NCI-H2107 (cell line): ENCODE measurements around the gene WBP1.
"Not testable (repeated sequence)": the region's sequence is repeated elsewhere in the genome, so short reads cannot be mapped to it uniquely, and the experiment has no call there.

Experiments
- DNase-seq: peaks from one replicate; lab custom pipeline; 2025; lab: John Stamatoyannopoulos, UW

WBP1 gene

GRCh38 chr2:74458132-74458937 is at the start of gene WBP1:
WBP1 (plus strand) TSS chr2:74458438; CDS start chr2:74458603, 165 bp downstream.
- DNase-seq: peak; percentile 95

GRCh38 chr2:74413001-74413698 is 45.1 kb upstream of the WBP1 start:
- DNase-seq: no peak

DNA sequence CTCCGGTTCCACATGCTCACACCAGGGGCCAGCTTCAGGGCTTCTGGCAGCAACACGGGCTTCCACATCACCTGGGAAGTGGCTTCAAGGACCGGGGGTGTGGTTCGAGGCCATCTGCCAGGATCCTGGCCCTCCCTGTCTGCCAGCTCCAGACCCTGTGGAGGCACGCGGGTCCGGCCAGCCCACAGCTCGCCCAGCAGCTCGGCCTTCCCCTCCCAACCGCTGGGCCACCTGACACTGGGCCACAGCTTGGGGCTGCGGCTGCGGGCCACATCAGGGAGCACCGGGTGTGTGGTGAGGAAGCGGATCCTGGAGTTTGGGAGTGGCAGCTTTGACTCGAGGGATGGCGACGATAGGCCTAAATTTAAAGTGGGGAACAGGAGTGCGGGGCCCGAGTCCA is 43.8 kb upstream of the WBP1 start:
- DNase-seq: no peak

DNA sequence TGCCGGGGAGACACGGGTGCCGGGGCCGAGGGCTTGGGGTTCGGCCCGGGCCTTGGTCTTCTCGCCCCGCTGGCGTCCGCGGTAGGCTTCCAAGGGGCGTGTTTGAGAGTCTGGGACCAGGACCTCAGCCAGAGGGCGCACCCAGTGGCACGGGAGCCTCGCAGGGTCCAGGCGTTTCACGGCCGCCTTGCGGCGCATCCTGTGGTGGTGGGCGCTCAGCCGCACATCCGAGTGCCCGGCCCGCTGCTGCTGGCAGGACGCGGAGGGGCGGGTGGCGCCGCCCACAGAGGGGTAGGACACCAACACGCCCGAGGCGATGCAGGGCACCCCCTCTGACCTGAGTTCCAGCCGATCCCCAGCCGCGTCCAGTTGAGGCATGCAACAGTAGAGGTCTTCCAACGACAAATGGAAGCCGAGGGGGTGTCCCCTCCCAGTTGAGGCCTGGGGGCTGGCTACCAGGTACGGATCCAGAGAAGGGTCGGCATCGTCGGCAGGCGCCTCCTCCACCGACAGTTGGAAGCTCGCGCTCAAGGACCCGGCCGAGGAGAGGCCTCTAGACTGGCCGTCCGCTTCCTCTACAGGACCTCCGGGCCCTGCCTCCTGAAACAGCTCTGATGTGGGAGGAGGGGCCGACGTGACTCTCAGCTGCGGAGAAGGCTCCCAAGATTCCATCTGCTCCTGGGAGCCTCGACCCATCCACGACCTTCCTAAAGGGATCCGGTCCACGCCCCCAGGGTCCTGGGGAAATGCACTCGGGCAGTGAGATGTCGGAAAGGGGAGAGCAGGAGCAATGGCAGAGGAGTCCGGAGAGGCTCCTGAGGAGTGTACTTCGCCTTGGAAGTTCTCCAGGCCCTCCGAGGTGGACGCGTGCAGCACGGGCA is 43.1 kb upstream of the WBP1 start:
- no peak for DNase-seq

- DNase-seq: no peak
Measured at GRCh38 chr2:74415762-74416395, 42.4 kb upstream of the WBP1 start.

GRCh38 chr2:74416778-74417177 is 41.5 kb upstream of the WBP1 start:
- no peak for DNase-seq

DNA sequence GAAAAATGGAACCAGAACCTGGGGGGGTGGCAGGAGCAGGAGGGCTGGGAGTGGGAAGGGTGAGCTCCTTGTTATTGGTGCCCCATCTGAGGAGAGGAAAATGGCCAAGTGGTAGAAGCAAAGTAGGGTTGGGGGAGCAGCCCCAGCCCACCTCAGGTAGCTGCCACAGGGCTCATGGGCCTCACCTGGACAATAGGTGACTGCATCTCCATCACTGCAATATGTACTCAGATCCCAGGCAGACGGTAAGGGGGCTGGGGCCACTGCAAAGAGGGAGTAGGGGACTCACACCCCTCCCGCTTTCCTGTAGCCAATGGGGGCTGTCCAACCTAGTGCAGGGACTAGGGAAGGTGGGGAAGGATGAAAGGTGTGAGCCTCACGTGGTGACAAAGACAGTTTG is 41.0 kb upstream of the WBP1 start:
- DNase-seq: no peak

- no peak for DNase-seq
Measured at GRCh38 chr2:74417763-74418162, 40.5 kb upstream of the WBP1 start.

DNA sequence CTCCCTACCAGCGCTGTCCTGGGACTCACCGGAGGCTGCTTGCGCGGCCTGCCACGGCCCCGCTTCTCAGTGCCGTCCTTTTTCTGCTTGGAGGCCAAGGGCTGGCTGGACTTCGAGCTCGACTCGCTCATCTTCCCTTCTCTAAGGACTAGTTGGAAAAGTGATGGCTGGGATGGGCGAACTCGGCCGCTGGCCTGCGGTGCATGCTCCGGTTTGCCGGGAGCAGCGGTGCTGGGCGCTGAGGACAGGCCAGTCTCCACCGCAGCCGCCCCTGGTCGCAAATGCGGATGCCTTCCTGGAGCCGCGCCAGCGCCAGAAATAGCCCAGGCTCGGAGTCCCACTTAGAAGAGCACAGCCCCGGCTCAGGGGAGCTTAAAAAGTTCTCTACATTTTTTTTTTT is 39.9 kb upstream of the WBP1 start:
- no peak for DNase-seq

DNA sequence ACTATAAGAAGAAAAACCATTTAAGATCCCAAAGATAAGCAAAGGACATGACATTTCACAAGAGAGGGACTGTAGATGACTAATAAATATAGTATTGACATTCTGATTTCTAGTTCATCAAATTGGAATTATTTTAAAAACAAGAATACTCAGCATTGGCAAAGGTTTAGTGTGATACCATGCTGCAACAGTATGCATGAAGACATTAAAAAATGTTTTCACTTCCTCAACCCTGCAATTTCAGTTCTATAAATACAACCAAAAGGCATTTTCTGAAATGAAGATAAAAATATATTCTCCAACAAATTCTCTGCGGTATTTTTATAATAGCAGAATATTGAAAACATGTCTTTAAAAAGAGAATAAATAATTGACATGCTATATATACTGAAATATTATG is 38.9 kb upstream of the WBP1 start:
- no peak for DNase-seq

DNA sequence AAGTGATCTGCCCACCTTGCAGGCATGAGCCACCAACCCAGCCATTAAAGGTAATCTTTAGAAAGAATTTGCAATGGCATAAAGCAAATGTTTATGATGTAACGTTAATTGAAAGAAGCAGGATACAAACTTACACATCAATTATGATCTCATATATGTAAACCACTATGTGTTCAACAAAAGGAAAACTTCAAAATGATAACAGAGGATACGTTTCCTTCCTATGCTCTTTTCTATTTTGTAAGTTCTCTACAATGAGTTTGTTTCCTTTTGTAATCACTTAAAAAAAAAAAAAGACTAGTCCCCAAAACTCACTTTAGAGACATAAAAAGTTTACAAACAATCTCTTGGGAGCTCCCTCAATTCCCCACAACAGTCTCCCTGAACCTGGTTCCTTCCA is 38.2 kb upstream of the WBP1 start:
- DNase-seq: no peak

DNA sequence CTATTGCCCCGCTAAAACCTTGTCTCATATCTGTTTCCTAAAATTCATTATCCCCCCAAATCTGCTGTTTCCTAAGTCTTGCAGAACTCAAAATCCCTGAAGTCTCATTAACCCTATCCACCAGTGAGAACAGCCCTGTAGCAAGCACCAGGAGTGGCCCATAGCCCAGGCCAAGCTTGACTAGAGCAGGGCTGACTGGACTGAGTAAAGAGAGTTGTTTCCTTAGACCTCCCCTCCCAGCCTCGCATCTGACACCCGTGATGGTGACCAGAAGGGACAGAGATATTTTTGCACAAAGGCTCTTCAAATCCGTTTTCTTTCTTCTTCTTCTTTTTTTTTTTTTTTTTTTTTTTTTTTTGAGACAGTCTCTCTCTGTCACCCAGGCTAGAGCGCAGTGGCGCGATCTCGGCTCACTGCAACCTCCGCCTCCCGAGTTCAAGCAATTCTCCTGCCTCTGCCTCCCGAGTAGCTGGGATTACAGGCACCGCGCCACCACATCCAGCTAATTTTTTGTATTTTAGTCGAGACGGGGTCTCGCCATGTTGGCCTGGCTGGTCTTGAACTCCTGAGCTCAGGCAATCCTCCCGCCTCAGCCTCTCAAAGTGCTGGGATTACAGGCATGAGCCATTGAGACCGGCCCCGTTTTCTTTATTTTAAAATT is 37.7 kb upstream of the WBP1 start:
- not testable (repeated sequence) for DNase-seq

DNA sequence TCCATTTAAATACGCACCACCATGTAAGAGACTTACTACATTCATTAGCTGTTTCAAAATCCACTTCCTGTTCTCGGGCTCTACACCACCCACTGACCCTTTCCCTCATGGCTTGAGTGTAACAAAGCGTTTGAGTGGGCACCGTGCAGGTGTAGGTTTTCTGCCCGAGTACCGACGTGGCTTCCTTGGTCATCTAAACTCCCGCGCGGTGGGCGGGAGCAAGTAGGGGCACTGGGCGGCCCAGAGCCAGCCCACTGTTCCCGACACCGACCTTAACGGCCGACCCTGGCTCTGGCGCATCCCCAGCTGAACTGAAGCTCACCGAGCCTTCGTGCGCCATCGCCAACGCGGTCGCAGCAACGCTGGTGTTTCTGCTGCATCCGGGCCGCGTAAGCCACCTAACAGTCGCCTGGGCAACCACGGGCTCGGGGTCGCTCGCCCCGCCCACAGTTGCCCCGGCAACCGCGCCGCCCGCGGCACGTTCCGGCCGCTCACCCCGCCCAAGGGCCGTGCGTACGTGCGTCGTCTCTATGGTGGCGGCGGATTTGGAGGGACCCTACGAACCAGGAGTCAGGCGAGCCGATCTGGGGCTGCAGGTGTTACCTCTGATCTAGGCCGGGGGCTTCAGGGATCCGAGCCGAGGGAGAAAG is 36.9 kb upstream of the WBP1 start, which contains the start of the genes C2orf81 and WDR54:
TSS of gene C2orf81 (minus strand) at position 399 of the 650 bp plus-strand sequence. CDS start at position 340, 59 bp downstream.
TSS of gene WDR54 (plus strand) at position 510 of the 650 bp plus-strand sequence. CDS start 424 bp downstream, outside the sequence.
- peak; percentile 86 for DNase-seq

- DNase-seq: no peak
Measured at GRCh38 chr2:74423231-74424095, 34.8 kb upstream of the WBP1 start.

GRCh38 chr2:74424139-74424992 is 33.9 kb upstream of the WBP1 start:
- no peak for DNase-seq

DNA sequence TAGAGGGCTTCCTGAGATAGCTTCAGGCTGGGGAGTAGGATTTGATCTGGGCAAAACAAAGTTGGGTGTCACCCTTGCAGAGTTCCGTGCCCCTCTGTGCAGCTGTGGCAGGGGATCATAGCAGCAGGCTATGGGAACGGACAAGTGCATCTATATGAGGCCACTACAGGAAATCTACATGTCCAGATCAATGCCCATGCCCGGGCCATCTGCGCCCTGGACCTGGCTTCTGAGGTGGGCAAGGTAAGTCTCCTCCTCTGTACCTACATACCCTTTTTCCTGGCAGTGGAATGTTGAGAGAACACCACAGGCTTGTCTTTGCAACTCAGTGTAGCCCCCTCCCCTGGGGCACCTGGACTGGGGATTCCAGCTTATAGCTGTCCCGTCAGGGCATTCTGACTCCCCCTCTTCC is 33.2 kb upstream of the WBP1 start:
- DNase-seq: no peak

GRCh38 chr2:74425523-74425922 is 32.7 kb upstream of the WBP1 start:
- DNase-seq: no peak

- DNase-seq: no peak
Measured at GRCh38 chr2:74426181-74426758, 32.0 kb upstream of the WBP1 start.
